ENCODE results near the gene C19orf81.

DNA sequence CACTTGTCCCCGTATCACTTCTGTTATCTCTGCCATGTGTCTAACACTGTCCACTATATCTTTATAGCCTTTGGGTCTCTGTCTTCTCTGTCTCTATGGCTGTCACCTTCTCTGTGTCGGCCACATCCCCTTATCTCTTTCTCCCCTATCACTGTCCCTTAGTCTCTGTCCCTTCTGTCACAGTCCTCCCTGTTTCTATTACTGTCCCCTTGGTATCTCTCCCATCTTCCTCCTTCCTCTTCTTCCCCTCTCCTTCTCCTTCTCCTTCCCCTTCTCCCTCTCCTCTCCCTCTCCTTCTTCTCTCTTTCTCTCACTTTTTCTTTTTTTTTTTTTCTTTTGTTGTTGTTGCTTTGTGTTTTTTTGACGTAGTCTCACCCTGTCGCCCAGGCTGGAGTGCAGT, 46.3 kb upstream of the C19orf81 start:
- TF ChIP-seq, protein P1, sequence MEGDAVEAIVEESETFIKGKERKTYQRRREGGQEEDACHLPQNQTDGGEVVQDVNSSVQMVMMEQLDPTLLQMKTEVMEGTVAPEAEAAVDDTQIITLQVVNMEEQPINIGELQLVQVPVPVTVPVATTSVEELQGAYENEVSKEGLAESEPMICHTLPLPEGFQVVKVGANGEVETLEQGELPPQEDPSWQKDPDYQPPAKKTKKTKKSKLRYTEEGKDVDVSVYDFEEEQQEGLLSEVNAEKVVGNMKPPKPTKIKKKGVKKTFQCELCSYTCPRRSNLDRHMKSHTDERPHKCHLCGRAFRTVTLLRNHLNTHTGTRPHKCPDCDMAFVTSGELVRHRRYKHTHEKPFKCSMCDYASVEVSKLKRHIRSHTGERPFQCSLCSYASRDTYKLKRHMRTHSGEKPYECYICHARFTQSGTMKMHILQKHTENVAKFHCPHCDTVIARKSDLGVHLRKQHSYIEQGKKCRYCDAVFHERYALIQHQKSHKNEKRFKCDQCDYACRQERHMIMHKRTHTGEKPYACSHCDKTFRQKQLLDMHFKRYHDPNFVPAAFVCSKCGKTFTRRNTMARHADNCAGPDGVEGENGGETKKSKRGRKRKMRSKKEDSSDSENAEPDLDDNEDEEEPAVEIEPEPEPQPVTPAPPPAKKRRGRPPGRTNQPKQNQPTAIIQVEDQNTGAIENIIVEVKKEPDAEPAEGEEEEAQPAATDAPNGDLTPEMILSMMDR (IDR thresholded peaks at IDR 0.05; ENCODE audit: poor library complexity, severe bottlenecking): no peak
- TF ChIP-seq MXI1 (conservative IDR thresholded peaks at IDR 0.05; ENCODE audit: poor library complexity, severe bottlenecking): no peak
- TF ChIP-seq SMC3 (conservative IDR thresholded peaks at IDR 0.05; ENCODE audit: poor library complexity): no peak
- no peak for TF ChIP-seq RAD21 (conservative IDR thresholded peaks at IDR 0.05)
- TF ChIP-seq, protein P2, sequence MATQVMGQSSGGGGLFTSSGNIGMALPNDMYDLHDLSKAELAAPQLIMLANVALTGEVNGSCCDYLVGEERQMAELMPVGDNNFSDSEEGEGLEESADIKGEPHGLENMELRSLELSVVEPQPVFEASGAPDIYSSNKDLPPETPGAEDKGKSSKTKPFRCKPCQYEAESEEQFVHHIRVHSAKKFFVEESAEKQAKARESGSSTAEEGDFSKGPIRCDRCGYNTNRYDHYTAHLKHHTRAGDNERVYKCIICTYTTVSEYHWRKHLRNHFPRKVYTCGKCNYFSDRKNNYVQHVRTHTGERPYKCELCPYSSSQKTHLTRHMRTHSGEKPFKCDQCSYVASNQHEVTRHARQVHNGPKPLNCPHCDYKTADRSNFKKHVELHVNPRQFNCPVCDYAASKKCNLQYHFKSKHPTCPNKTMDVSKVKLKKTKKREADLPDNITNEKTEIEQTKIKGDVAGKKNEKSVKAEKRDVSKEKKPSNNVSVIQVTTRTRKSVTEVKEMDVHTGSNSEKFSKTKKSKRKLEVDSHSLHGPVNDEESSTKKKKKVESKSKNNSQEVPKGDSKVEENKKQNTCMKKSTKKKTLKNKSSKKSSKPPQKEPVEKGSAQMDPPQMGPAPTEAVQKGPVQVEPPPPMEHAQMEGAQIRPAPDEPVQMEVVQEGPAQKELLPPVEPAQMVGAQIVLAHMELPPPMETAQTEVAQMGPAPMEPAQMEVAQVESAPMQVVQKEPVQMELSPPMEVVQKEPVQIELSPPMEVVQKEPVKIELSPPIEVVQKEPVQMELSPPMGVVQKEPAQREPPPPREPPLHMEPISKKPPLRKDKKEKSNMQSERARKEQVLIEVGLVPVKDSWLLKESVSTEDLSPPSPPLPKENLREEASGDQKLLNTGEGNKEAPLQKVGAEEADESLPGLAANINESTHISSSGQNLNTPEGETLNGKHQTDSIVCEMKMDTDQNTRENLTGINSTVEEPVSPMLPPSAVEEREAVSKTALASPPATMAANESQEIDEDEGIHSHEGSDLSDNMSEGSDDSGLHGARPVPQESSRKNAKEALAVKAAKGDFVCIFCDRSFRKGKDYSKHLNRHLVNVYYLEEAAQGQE (IDR thresholded peaks at IDR 0.05; ENCODE audit: borderline replicate concordance): no peak
